Measurements from ENCODE around the gene MARS1. TPM values are rescaled to one million over a fixed set of nuclear protein-coding genes. Genes with fewer than 3 reads are reported as not detected.
A peak's percentile ranks its signal among the peaks of the same experiment; 100 is the strongest.
"Not testable (repeated sequence)": the region's sequence is repeated elsewhere in the genome, so short reads cannot be mapped to it uniquely, and the experiment has no call there.

The MARS1 gene
- total RNA-seq, 3 donors from 2014 or later (not counting 1 experiment from before 2014, with no cell fraction given): 200 to 237 (median 218) TPM

GRCh38 chr12:57511588-57512325 lies 23.9 kb downstream of the MARS1 start:
- intact Hi-C loops (cut with micrococcal nuclease): no loop called here

GRCh38 chr12:57512665-57513064 lies 24.8 kb downstream of the MARS1 start:
- no peak for DNase-seq
- Histone ChIP-seq H3K27me3 (ENCODE audit: control insufficient read depth, insufficient read depth, low read length) (no peaks in the 10 kb centered on the region), H3K36me3 (ENCODE audit: control insufficient read depth, insufficient read depth, low read length) (peaks cover 72% of the 10 kb centered on the region), H3K4me1 (ENCODE audit: control insufficient read depth, insufficient read depth, low read length) (no peaks in the 10 kb centered on the region), H3K9me3 (ENCODE audit: control insufficient read depth, insufficient read depth, low read length) (no peaks in the 10 kb centered on the region), H3K4me3 (ENCODE audit: low read length) (no peak overlapping the region), H3K27ac (ENCODE audit: low read length) (no peak overlapping the region)
- peak in 1 of 3 donors; percentile 7 for ATAC-seq
- intact Hi-C loops (cut with micrococcal nuclease): no loop called here
- H3K27me3 Mint-ChIP-seq (ENCODE audit: low read depth in 2 of 2): no peaks in the 10 kb centered on the region
- no peak for TF ChIP-seq CTCF (IDR thresholded peaks at IDR 0.05)
- H3K4me1 Mint-ChIP-seq: peaks cover 5 to 10% of the 10 kb centered on the region in 2 donors
- no peaks in the 10 kb centered on the region for H3K9me3 Mint-ChIP-seq
- WGBS (ENCODE audit: insufficient coverage): 97% methylated on average over 6 of the region's 6 CpGs
- peaks cover 26% of the 10 kb centered on the region for H3K36me3 Mint-ChIP-seq
- peak overlapping the region; percentile 26 to 60 for H3K27ac Mint-ChIP-seq
- no peak overlapping the region for H3K4me3 Mint-ChIP-seq

More at GRCh38 chr12:57511588-57512325, 23.9 kb downstream of the MARS1 start:
- peak overlapping the region; percentile 26 to 60 for H3K27ac Mint-ChIP-seq
- no peak for DNase-seq
- Histone ChIP-seq H3K9me3 (ENCODE audit: control insufficient read depth, insufficient read depth, low read length) (no peaks in the 10 kb centered on the region), H3K36me3 (ENCODE audit: control insufficient read depth, insufficient read depth, low read length) (peaks cover 63% of the 10 kb centered on the region), H3K27me3 (ENCODE audit: control insufficient read depth, insufficient read depth, low read length) (no peaks in the 10 kb centered on the region), H3K4me1 (ENCODE audit: control insufficient read depth, insufficient read depth, low read length) (no peaks in the 10 kb centered on the region), H3K4me3 (ENCODE audit: low read length) (no peak overlapping the region), H3K27ac (ENCODE audit: low read length) (no peak overlapping the region)
- no peak overlapping the region for H3K4me3 Mint-ChIP-seq
- 98% methylated on average over 6 of the region's 7 CpGs for WGBS (ENCODE audit: insufficient coverage)
- no peak for TF ChIP-seq CTCF (IDR thresholded peaks at IDR 0.05)
- peaks cover 21% of the 10 kb centered on the region for H3K36me3 Mint-ChIP-seq
- H3K27me3 Mint-ChIP-seq (ENCODE audit: low read depth in 2 of 2): no peaks in the 10 kb centered on the region
- H3K9me3 Mint-ChIP-seq: no peaks in the 10 kb centered on the region
- H3K4me1 Mint-ChIP-seq: peaks cover under 1 to 5% of the 10 kb centered on the region in 2 donors
- ATAC-seq: peak in 1 of 3 donors; percentile 10

GRCh38 chr12:57513266-57513665 lies 25.4 kb downstream of the MARS1 start:
- peaks cover 26% of the 10 kb centered on the region for H3K36me3 Mint-ChIP-seq
- H3K9me3 Mint-ChIP-seq: no peaks in the 10 kb centered on the region
- peaks cover 7 to 14% of the 10 kb centered on the region in 2 donors for H3K4me1 Mint-ChIP-seq
- H3K27me3 Mint-ChIP-seq (ENCODE audit: low read depth in 2 of 2): no peaks in the 10 kb centered on the region
- no peak overlapping the region for H3K4me3 Mint-ChIP-seq
- no peak for TF ChIP-seq CTCF (IDR thresholded peaks at IDR 0.05)
- Histone ChIP-seq H3K27ac (ENCODE audit: low read length) (no peak overlapping the region), H3K9me3 (ENCODE audit: control insufficient read depth, insufficient read depth, low read length) (no peaks in the 10 kb centered on the region), H3K4me1 (ENCODE audit: control insufficient read depth, insufficient read depth, low read length) (peaks cover 4% of the 10 kb centered on the region), H3K4me3 (ENCODE audit: low read length) (no peak overlapping the region), H3K27me3 (ENCODE audit: control insufficient read depth, insufficient read depth, low read length) (no peaks in the 10 kb centered on the region), H3K36me3 (ENCODE audit: control insufficient read depth, insufficient read depth, low read length) (peaks cover 77% of the 10 kb centered on the region)
- 94% methylated on average over 5 of the region's 5 CpGs for WGBS (ENCODE audit: insufficient coverage)
- no peak for ATAC-seq
- H3K27ac Mint-ChIP-seq: peak overlapping the region; percentile 26 to 60
- intact Hi-C loops (cut with micrococcal nuclease): no loop called here
- DNase-seq: no peak

- DNase-seq; H3K9me3 Mint-ChIP-seq; intact Hi-C loops (cut with micrococcal nuclease); H3K27me3 Mint-ChIP-seq (ENCODE audit: low read depth in 2 of 2); H3K27ac ChIP-seq (ENCODE audit: low read length); H3K4me3 Mint-ChIP-seq; H3K9me3 ChIP-seq (ENCODE audit: control insufficient read depth, insufficient read depth, low read length); H3K4me3 ChIP-seq (ENCODE audit: low read length); H3K27me3 ChIP-seq (ENCODE audit: control insufficient read depth, insufficient read depth, low read length); ATAC-seq; H3K4me1 ChIP-seq (ENCODE audit: control insufficient read depth, insufficient read depth, low read length): not testable (repeated sequence)
- peaks cover 76% of the 10 kb centered on the region for H3K36me3 ChIP-seq (ENCODE audit: control insufficient read depth, insufficient read depth, low read length)
- Mint-ChIP-seq H3K27ac (peak overlapping the region in 1 of 2 donors; percentile 60), H3K36me3 (peaks cover 26% of the 10 kb centered on the region), H3K4me1 (peaks cover 12 to 18% of the 10 kb centered on the region in 2 donors)
- 85% methylated on average over 6 of the region's 6 CpGs for WGBS (ENCODE audit: insufficient coverage)
Measured at GRCh38 chr12:57513677-57514076, 25.8 kb downstream of the MARS1 start.

- 95% methylated on average over 9 of the region's 9 CpGs for WGBS (ENCODE audit: insufficient coverage)
Measured at GRCh38 chr12:57514246-57514645, 26.4 kb downstream of the MARS1 start.

More at GRCh38 chr12:57514246-57514645, 26.4 kb downstream of the MARS1 start:
- DNase-seq; H3K4me3 Mint-ChIP-seq; H3K27ac ChIP-seq (ENCODE audit: low read length); ATAC-seq; H3K27me3 ChIP-seq (ENCODE audit: control insufficient read depth, insufficient read depth, low read length); H3K4me3 ChIP-seq (ENCODE audit: low read length); intact Hi-C loops (cut with micrococcal nuclease); H3K27me3 Mint-ChIP-seq (ENCODE audit: low read depth in 2 of 2); H3K9me3 Mint-ChIP-seq; H3K9me3 ChIP-seq (ENCODE audit: control insufficient read depth, insufficient read depth, low read length): not testable (repeated sequence)
- Mint-ChIP-seq H3K4me1 (peaks cover 17 to 24% of the 10 kb centered on the region in 2 donors), H3K36me3 (peaks cover 26% of the 10 kb centered on the region), H3K27ac (peak overlapping the region; percentile 46 to 99)
- H3K36me3 ChIP-seq (ENCODE audit: control insufficient read depth, insufficient read depth, low read length): peaks cover 72% of the 10 kb centered on the region
- H3K4me1 ChIP-seq (ENCODE audit: control insufficient read depth, insufficient read depth, low read length): peaks cover 13% of the 10 kb centered on the region
